IgD-negative memory B cell (primary cell): ENCODE data around the gene ABO. TPM values are rescaled to one million over a fixed set of nuclear protein-coding genes. Genes with fewer than 3 reads are reported as not detected.

Experiments
- polyA plus RNA-seq: library from polyadenylated mRNA; unstranded; fragments of 300-500 nt; fragmentation: Illumina TruSeq; gene quantifications from one replicate; pipeline ENCODE4 v1.2.3, GENCODE V29; 2021

ABO gene
- polyA plus RNA-seq, 1 donor from 2014 or later = not detected

Other genes with a start within 250 kb of the ABO start
- gene GTF3C5, start 244.2 kb downstream of the ABO start, polyA plus RNA-seq = 34.5 TPM
- not detected for gene CEL, start 213.2 kb downstream of the ABO start, polyA plus RNA-seq
- gene RALGDS, start 154.0 kb downstream of the ABO start, polyA plus RNA-seq = 16.9 TPM
- 1.7 TPM for gene GBGT1, start 111.3 kb downstream of the ABO start, polyA plus RNA-seq
- not detected for gene OBP2B, start 66.0 kb downstream of the ABO start, polyA plus RNA-seq
- gene SURF6, start 61.0 kb upstream of the ABO start, polyA plus RNA-seq = 13.4 TPM
- 26.7 TPM for gene MED22, start 72.9 kb upstream of the ABO start, polyA plus RNA-seq
- 1,229 TPM for gene RPL7A, start 73.0 kb upstream of the ABO start, polyA plus RNA-seq
- gene SURF1, start 81.3 kb upstream of the ABO start, polyA plus RNA-seq = 114 TPM
- gene SURF2, start 81.3 kb upstream of the ABO start, polyA plus RNA-seq = 34.7 TPM
- 72.6 TPM for gene SURF4, start 100.9 kb upstream of the ABO start, polyA plus RNA-seq
- gene STKLD1, start 101.2 kb upstream of the ABO start, polyA plus RNA-seq = 0.16 TPM
- gene REXO4, start 142.8 kb upstream of the ABO start, polyA plus RNA-seq = 31.6 TPM
- gene ADAMTS13, start 147.2 kb upstream of the ABO start, polyA plus RNA-seq = 0.35 TPM
- 15.9 TPM for gene CACFD1, start 184.8 kb upstream of the ABO start, polyA plus RNA-seq
- gene SLC2A6, start 203.9 kb upstream of the ABO start, polyA plus RNA-seq = 65.2 TPM
- gene MYMK, start 249.8 kb upstream of the ABO start, polyA plus RNA-seq = not detected